ENCODE data around the gene NUTF2. TPM values are rescaled to one million over a fixed set of nuclear protein-coding genes. Genes with fewer than 3 reads are reported as not detected.

NUTF2 gene
- total RNA-seq, 2 donors from 2014 or later, result 59.8 to 73.9 TPM

GRCh38 chr16:67878846-67879245 is 32.1 kb downstream of the NUTF2 start:
- no peak for DNase-seq
- intact Hi-C loops (cut with DNase I), result no loop called here
- no peak for ATAC-seq

GRCh38 chr16:67879462-67879861 is 32.7 kb downstream of the NUTF2 start:
- ATAC-seq (no peak), DNase-seq (no peak)
- intact Hi-C loops (cut with DNase I), result no loop called here

GRCh38 chr16:67879936-67880335 is 33.2 kb downstream of the NUTF2 start:
- DNase-seq, result no peak
- intact Hi-C loops (cut with DNase I), result loop anchor here (5.0 kb wide), 2 partner anchors 47 to 162 kb away; no protein-coding TSS in a partner anchor

GRCh38 chr16:67880584-67880983 is 33.9 kb downstream of the NUTF2 start:
- DNase-seq (no peak), ATAC-seq (no peak)
- intact Hi-C loops (cut with DNase I), result loop anchor here (5.0 kb wide), 2 partner anchors 47 to 162 kb away; no protein-coding TSS in a partner anchor

More at GRCh38 chr16:67879936-67880335, 33.2 kb downstream of the NUTF2 start:
- ATAC-seq, result no peak

GRCh38 chr16:67881621-67882161 is 35.0 kb downstream of the NUTF2 start:
- no peak for DNase-seq
- ATAC-seq, result no peak
- intact Hi-C loops (cut with DNase I), result loop anchor here (5.0 kb wide), 2 partner anchors 46 to 161 kb away; no protein-coding TSS in a partner anchor

GRCh38 chr16:67882374-67883145 is 35.8 kb downstream of the NUTF2 start:
- ATAC-seq (peak; percentile 15 to 60), DNase-seq (peak; percentile 47)
- intact Hi-C loops (cut with DNase I), result loop anchor here (5.0 kb wide), 2 partner anchors 45 to 160 kb away; no protein-coding TSS in a partner anchor

GRCh38 chr16:67883146-67883871 is 36.6 kb downstream of the NUTF2 start:
- DNase-seq (no peak), ATAC-seq (no peak)
- intact Hi-C loops (cut with DNase I), result loop anchor here (5.0 kb wide), 2 partner anchors 44 to 159 kb away; no protein-coding TSS in a partner anchor

- intact Hi-C loops (cut with DNase I), result loop anchor here (5.0 kb wide), 2 partner anchors 43 to 158 kb away; no protein-coding TSS in a partner anchor
- DNase-seq (peak; percentile 63), ATAC-seq (peak; percentile 54 to 69)
Observed at GRCh38 chr16:67883872-67884261, 37.1 kb downstream of the NUTF2 start.

GRCh38 chr16:67884684-67885083 is 38.0 kb downstream of the NUTF2 start, which contains the start of gene NRN1L:
Gene NRN1L (plus strand): TSS chr16:67884885. CDS start chr16:67884904, 19 bp downstream.
- DNase-seq (peak; percentile 92), ATAC-seq (peak; percentile 93 to 95)
- intact Hi-C loops (cut with DNase I), result loop anchor here (5.0 kb wide), 2 partner anchors 43 to 158 kb away; no protein-coding TSS in a partner anchor

GRCh38 chr16:67885545-67885944 is 38.8 kb downstream of the NUTF2 start:
- no peak for DNase-seq
- intact Hi-C loops (cut with DNase I), result no loop called here
- ATAC-seq, result no peak

- ATAC-seq, result no peak
- DNase-seq, result no peak
- intact Hi-C loops (cut with DNase I), result no loop called here
Observed at GRCh38 chr16:67885976-67886375, 39.2 kb downstream of the NUTF2 start.

- ATAC-seq (no peak), DNase-seq (no peak)
- intact Hi-C loops (cut with DNase I), result no loop called here
Observed at GRCh38 chr16:67886387-67886786, 39.7 kb downstream of the NUTF2 start.

- intact Hi-C loops (cut with DNase I), result no loop called here
- no peak for ATAC-seq
- no peak for DNase-seq
Observed at GRCh38 chr16:67888331-67888730, 41.6 kb downstream of the NUTF2 start.

- DNase-seq (no peak), ATAC-seq (no peak)
- intact Hi-C loops (cut with DNase I), result no loop called here
Observed at GRCh38 chr16:67892375-67892774, 45.6 kb downstream of the NUTF2 start.

GRCh38 chr16:67892899-67893742 is 46.4 kb downstream of the NUTF2 start, which contains the start of gene PSKH1:
Gene PSKH1 (plus strand): TSS chr16:67893254. CDS start chr16:67908750, 15,496 bp downstream.
- intact Hi-C loops (cut with DNase I), result no loop called here
- ATAC-seq, result peak; percentile 97 to 98
- DNase-seq, result peak; percentile 97

- intact Hi-C loops (cut with DNase I), result no loop called here
- ATAC-seq (no peak), DNase-seq (no peak)
Observed at GRCh38 chr16:67893743-67894399, 47.1 kb downstream of the NUTF2 start.

- DNase-seq (peak; percentile 68), ATAC-seq (peak; percentile 21 to 24)
- intact Hi-C loops (cut with DNase I), result no loop called here
Observed at GRCh38 chr16:67897231-67897630, 50.5 kb downstream of the NUTF2 start.

GRCh38 chr16:67901734-67902133 is 55.0 kb downstream of the NUTF2 start:
- intact Hi-C loops (cut with DNase I), result no loop called here
- no peak for ATAC-seq
- no peak for DNase-seq

Data from left cardiac atrium (tissue), 4 donors.